ENCODE measurements around the gene NQO2.
A peak's percentile ranks its signal among the peaks of the same experiment; 100 is the strongest.
"Not testable (repeated sequence)": the region's sequence is repeated elsewhere in the genome, so short reads cannot be mapped to it uniquely, and the experiment has no call there.

NQO2 gene

DNA sequence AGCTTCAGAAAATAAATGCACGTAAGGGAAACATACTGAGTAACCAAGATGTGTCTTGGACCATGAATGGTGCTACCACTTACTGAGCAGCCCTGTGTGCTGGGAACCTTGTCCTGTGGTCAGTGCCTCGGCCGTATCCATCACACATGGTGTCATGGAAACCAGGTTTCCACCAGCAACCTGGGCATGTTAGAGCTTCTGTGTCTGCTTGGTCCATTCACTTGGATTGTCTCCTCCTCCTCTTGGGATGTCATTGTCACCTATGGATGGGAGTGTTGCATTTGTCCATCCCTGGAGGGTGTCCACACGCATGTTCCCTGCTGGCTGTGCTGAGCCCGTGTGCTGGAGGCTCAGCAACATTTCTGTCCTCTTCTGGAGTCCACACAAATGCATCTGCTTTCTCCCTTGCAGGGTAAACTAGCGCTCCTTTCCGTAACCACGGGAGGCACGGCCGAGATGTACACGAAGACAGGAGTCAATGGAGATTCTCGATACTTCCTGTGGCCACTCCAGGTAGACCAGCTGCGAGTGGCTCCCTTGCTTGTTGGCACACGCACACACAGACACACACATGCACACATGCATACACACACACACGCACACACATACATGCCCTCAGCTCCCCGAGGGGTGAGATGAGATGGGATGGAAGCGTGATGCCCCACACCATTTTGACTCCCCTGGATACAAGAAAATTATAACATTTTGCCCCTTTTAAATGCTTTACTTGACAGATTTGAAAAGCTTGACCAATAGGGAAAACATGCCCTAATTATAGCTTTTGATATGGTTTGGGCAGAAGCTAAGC, 17.0 kb downstream of the NQO2 start:
- DNase-seq: no peak

DNA sequence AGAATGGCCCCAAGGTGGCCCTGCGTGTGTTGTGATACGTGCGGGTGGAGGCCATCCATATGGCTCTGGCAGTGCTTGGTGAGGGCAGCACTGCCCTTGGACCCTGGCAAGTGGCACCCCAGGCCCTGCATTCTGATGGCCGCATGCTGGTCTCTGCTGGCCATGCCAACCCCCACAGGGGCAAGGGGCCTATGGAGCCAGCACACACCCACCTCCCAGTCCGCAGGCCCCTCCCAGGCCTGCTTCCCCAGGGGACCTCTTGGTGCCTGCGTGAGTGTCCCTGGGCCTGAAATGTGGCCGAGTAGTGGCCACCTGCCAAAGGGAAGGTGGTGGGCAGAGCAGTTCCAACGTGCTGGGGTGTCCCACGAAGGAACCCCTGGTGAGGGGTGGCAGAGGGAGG, 17.6 kb downstream of the NQO2 start:
- no peak for DNase-seq

DNA sequence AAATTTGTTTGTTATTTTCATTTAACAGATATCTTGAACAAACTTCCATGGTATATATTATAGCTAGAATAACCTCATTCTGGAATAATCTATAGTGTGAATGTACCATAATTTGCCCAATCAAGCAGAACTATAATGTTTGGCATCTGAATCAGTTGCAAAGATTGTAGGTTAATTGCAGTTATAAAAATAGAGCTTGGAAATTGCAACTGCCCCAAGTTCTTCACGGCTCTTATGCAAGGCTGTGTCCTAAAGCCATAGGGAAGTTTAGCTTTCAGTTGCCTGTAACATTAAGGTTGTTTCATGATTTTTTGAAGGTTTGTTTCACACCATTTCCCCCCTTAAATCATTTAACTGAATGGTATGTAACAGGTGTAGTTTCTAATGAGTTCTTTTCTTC, 19.4 kb downstream of the NQO2 start:
- no peak for DNase-seq

DNA sequence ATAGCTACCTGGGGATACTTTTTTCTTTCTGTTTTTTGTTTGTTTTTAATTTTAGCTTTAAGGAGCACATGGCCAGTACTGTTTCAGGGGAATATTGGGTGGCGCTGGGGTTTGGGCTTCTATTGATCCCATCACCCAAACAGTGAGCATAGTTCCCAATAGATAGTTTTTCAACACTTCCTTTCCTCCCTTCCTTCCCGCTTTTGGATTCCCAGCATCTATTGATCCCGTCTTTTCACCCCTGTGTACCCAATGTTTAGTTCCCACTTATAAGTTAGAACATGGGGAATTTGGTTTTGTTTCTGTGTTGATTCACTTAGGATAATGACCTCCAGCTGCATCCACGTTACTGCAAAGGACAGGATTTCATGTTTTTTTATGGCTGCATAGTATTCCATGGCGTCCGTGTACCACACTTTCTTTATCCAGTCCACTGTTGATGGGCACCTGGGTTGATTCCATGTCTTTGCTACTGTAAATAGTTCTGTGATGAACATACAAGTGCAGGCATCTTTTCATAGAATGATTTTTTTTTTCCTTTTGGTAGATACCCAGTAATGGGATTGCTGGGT, 20.1 kb downstream of the NQO2 start:
- DNase-seq: no peak

DNA sequence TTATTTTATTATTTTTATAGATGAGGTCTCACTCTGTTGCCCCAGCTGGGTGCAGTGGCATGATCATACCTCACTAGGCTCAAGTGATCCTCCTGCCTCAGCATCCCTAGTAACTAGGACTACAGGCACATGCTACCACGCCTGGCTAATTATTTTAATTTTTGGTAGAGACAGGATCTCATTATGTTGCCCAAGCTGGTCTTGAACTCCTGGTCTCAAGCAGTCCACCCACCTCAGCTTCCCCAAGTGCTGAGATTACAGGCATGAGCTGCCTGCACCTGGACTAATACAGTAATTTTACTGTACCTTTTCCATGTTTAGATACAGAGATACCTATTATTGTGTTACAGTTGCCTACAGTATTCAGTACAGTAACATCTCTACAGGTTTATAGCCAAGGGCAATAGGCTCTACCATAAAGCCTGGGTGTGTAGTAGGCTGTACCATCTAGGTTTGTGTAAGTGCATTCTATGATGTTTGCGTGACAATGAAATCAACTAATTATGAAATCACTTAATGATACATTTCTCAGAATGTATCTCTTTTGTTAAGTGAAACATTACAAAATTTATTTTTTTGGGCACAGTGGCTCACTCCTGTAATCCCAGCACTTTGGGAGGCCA, 21.4 kb downstream of the NQO2 start:
- not testable (repeated sequence) for DNase-seq

GRCh38 chr6:3022765-3023662, 23.3 kb downstream of the NQO2 start:
- DNase-seq: no peak

- DNase-seq: peak; percentile 92
Measured at GRCh38 chr6:3023663-3024483, 24.2 kb downstream of the NQO2 start.

GRCh38 chr6:3026791-3027626, 27.3 kb downstream of the NQO2 start:
- no peak for DNase-seq

GRCh38 chr6:3028156-3028555, 28.5 kb downstream of the NQO2 start:
- DNase-seq: not testable (repeated sequence)

DNA sequence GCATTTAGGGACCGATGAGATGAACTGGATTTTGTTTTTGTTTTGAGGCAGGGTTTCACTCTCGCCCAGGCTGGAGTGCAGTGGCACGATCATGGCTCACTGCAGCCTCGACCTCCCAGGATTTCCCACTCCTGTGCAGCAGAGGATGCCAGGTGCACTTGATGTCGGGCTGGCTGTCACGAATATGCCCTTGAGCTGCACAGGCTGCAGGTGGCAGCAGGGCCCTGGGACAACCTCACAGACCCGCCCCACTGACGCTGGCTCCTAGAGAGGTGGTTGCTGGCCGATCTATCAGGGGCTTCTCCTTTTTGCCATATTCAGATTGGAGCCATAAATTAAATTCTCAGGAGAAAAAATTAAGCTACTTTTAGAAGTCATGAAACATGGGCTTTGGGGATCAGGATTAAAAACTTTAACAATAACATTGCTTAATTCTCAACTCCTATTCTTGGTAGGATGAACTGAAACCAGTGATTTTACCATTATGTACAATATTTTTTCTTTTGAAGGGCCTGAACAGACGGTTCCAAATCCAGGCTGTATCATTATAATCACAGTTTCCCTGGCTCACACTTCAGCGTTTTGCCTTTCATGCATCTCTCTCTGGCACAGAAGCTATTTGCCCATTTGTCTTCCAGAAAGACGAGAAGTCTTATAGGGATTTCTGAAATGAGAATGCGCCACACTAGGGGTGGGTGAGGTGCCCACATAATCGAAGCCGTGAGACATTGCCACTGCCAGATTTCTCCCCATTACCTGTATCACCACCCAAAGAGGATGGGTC, 32.4 kb downstream of the NQO2 start:
- DNase-seq: no peak

GRCh38 chr6:3032986-3033385, 33.3 kb downstream of the NQO2 start:
- no peak for DNase-seq

DNA sequence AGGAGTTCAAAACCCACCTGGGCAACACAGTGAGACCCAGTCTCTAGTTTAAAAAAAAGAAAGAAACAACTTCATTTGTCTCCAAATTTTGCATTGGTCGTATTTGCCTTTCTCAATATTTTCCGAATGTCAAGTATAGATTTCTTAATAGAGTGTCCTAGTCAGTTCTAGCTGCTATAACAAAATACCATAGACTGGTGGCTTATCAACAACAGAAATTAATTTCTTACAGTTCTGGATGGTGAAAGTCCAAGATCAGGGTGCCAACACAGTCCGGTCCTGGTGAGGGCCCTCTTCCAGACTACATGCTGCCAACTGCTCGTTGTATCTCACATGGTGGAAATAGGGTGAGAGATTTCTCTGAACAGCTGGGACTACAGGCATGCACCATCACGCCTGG, 34.0 kb downstream of the NQO2 start:
- DNase-seq: no peak

GRCh38 chr6:3035397-3035796, 35.7 kb downstream of the NQO2 start:
- no peak for DNase-seq

GRCh38 chr6:3036861-3037637, 37.4 kb downstream of the NQO2 start:
- no peak for DNase-seq

DNA sequence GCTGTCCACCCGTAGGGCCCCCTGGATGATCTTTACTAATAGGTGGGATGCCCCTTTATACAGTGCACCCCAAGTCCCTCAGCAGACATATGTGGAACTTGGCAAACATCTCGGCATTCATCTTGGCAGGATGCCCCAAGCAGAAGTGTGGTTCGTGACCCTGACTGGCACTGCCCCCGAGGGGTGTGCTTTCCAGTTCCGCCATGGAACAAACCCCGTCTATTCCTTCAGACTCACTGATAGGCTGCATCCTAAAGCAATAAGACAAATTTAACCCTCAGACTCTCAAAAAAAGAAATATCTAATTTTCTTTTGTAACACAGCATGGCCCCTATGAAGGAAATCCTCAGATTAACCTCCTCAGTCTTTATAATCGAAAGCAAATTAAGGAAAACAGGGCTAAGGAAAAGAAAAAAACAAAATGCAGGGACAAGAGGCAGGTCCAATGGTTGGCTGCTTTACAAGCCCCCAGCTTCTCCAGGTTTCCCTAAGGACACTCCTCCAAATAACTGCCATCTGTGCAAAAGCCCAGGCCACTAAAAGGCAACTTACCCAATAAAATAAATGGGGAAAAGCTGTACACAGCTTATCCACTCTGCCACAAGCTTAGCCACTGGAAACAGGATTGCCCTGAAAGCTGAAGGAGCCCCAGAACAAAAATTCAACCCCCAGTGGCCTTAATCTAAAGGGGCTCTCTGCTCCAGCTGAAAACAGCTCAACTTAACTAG, 38.1 kb downstream of the NQO2 start:
- no peak for DNase-seq

GRCh38 chr6:3039384-3039783, 39.7 kb downstream of the NQO2 start:
- DNase-seq: no peak

GRCh38 chr6:3041147-3041546, 41.5 kb downstream of the NQO2 start:
- no peak for DNase-seq

DNA sequence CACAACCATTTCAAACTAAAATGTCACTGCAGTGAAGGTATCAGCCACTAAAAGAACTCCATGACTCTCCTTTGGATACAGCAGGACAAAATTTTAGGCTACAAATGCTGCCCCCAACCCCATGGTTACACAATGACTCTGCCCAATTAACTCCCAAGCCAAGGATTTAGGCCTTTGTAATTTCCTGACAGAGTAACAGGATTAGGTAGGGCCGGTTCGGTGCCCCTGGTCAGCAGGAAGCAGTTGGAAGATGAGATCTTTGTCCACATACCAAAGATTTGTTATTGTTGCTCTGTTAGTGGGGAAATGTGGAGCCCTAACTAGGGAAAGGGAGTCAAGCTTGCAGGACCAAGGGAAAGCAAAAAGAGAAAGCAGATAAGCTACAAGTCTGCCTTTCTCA, 41.9 kb downstream of the NQO2 start:
- DNase-seq: no peak

DNA sequence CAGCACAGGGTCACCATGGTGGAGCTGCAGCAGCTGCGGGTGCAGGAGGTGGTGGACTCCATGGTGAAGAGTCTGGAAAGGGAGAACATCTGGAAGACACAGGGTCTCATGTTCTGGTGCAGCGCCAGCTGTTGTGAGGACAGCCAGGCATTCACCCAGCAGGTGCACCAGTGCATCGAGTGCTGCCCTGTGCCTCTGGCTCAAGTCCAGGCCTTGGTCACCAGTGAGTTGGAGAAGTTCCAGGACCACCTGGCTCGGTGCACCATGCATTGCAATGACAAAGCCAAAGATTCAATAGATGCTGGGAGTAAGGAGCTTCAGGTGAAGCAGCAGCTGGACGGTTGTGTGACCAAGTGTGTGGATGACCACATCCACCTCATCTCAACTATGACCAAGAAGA, 45.7 kb downstream of the NQO2 start:
- DNase-seq: no peak
